NCI-H146 treated with DMSO at 0.1 percent for 48 hours (cell line): ENCODE measurements around the gene C1orf105.
"Not testable (repeated sequence)": the region's sequence is repeated elsewhere in the genome, so short reads cannot be mapped to it uniquely, and the experiment has no call there.

Experiments used
- DNase-seq: peaks from one replicate; lab custom pipeline; 2025; ENCODE audit not compliant: unreplicated experiment; lab: John Stamatoyannopoulos, UW

The C1orf105 gene

GRCh38 chr1:172423336-172423735 lies 2.9 kb downstream of the C1orf105 start:
- no peak for DNase-seq

- DNase-seq: no peak
These were observed 4.9 kb downstream of the C1orf105 start for GRCh38 chr1:172425339-172425738.

DNA sequence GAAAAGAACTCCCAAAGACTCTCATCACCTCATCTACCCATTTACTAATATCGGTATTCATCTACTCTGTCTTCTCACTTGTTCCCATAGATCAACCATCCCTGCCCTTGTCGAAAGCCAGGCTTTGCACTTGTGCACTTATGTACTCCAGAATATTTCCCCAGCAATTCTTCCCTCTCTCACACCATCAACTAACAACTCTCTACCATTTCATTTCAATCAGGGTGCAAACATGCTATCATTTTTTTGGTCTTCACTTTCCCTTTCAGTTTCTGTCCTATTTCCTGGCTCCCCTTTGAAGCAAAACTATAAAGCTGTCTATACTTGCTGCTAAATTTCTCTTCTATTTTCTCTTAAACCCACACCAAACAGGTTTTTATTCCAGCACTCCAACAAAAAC lies 6.7 kb downstream of the C1orf105 start:
- no peak for DNase-seq

DNA sequence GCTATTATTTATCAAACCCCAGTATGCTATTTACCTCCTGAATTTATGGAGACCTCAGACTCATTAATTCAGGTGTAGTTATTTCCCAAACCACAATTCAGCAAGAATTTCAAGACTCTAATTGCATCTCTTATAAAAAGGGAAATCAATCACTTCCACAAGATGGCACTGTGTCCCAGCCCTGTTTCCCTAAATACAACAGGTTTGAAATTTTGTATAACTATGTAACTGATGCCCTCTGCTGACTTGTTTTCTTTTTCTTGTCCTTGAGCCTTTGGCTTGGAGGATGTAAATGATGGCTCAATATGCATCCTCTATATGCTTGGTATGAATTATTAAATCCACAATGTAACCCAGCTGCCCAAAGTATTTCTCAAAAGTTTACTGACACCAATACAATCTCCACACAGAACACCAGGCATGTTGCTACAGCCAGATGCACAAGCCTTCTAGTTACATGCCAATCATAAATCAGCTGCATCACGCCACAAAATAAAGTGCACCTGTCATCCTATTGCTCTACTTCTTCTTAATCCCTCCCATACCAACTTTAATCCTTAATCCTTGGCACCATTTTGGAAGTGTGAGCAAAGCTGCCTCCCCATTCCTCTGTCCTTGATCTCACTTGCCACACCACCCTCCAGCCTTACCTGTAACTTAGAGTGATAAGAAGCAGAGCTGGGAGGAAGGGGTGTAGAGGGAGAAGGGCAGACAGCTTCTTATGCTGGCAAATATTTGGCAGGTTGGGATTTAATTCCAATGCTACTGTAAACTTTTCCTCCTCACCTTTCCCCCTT lies 9.0 kb downstream of the C1orf105 start:
- DNase-seq: peak; percentile 35

- no peak for DNase-seq
These were observed 9.6 kb downstream of the C1orf105 start for GRCh38 chr1:172430128-172430454.

- DNase-seq: no peak
These were observed 10.7 kb downstream of the C1orf105 start for GRCh38 chr1:172431204-172431603.

GRCh38 chr1:172431721-172432192 lies 11.3 kb downstream of the C1orf105 start:
- no peak for DNase-seq

DNA sequence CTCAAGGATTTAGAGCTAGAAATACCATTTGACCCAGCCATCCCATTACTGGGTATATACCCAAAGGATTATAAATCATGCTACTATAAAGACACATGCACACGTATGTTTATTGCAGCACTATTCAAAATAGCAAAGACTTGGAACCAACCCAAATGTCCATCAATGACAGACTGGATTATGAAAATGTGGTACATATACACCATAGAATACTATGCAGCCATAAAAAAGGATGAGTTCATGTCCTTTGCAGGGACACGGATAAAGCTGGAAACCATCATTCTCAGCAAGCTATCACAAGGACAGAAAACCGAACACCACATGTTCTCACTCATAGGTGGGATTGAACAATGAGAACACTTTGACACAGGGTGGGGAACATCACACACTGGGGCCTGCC lies 16.7 kb downstream of the C1orf105 start:
- DNase-seq: not testable (repeated sequence)

DNA sequence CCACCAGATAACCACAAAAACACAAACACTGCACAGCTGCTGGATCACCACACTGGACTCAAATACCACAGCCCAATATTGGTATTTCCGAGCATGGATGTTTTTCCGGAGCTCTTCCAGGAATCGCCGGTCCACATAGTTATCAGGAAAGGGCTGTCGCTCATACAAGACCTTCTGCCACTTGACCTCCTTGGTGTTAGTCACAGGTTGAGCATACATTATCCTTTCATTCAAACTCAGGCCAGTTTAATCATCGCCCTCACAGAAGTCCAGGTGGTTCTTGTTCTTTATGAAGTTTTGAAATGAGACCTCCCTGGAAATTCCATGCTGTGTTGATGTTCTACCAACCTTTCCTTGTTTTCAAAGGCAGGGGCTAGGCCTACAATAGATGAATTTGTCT lies 21.9 kb downstream of the C1orf105 start:
- DNase-seq: no peak

DNA sequence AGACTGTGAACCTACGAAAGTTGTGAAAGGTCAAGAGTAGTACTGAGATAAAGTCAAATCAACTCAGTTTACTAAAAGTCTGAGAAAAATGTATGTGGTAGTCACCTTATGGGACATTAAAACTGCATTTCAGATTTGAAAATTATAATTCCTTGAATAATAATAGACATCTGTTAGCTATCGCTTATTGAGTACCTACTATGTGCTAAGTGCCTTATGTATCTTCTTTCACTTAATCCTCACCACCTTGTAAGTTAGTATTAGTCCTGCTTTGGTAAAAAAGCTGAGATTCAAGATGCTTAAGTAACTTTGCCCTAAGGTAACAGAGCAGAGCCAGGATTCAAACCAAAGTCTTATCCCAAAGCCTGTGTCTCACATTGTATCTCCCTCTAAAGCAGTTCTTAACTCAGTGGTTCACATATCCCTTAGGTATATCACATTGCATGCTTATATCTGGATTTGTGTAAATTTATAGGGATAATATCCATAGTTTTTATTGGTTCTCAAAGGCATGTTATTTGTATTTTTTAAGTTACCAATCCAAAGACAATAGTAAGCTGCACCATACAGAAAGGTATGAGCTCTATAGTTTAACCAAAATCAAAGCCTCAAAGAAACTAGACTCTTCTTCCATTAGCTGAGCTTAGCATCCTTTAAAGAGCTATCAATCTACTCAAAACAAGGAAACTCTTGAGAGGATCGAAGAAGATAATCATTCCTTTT lies 22.5 kb downstream of the C1orf105 start:
- no peak for DNase-seq

GRCh38 chr1:172443666-172444453 lies 23.4 kb downstream of the C1orf105 start, which contains the start of gene PIGC:
Gene PIGC, minus strand, starts transcription at chr1:172444069. Its CDS starts 1,447 bp downstream, at chr1:172442622.
- peak; percentile 71 for DNase-seq

- DNase-seq: no peak
These were observed 26.1 kb downstream of the C1orf105 start for GRCh38 chr1:172446547-172446946.

DNA sequence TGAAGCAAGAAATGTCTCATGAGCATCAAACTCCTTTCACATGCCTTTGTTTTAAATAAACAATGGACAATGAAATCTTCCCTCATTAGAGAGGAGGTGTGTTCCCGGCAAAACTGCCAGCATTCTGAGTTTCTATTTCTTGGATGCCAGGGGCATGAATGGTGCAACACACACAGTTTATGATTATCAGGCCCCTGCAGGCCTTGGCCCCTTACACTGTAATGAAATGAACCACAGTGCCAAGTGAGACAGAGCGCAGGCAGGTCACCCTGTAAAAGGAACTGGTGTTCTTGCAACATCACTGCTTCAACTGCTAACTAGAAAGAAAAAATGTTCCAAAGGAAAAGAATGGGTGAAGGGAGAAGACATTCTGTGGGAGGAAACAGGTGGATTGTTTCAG lies 27.2 kb downstream of the C1orf105 start:
- no peak for DNase-seq

GRCh38 chr1:172448995-172449584 lies 28.6 kb downstream of the C1orf105 start:
- DNase-seq: peak; percentile 31

DNA sequence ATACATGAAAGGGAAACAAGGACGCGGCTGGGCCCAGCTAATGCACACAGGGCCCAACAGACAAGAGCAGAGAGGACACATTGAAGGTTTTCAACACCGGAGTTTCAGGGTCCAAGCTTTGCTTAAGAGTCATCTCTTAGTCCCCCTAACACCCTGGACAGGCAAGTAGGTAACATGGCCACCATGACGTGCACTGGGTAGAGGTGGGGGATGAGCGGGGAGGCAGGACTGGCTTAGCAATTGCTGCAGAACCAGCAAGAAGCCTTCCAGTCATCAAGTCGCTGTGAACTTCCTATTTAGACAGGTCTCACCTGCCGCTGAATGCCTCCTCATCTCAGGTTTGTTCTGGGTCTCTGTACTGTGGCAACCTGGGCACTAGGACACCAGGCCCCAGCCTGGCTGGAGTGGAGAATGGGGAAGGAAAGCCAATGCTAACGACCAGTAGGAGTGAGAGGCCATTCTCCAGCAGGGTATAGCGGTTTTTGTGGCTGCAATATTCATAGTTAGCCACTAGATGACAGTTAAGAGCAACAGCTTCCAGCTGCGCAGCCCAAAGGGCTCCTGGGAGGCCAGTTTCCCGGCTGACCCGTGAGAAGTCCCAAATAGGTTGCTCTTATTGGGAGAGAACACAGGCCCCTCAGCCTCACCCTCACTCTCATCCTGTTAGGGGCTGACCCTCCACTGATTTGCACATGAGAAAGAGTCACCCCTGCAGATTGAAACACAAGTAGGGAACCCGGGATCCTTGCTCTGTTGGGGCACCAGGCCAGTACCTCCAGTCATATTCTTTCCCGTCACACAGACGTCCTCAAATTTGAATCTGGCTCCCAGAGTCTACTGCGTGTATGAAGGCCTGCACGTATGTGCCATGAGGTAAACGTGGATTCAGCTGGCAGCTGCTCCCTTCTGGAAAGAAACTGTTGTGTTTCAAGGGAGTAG lies 29.4 kb downstream of the C1orf105 start:
- peak; percentile 35 for DNase-seq

- DNase-seq: peak; percentile 76
These were observed 30.0 kb downstream of the C1orf105 start for GRCh38 chr1:172450524-172450885.

- DNase-seq: peak; percentile 47
These were observed 30.5 kb downstream of the C1orf105 start for GRCh38 chr1:172451002-172451443.

DNA sequence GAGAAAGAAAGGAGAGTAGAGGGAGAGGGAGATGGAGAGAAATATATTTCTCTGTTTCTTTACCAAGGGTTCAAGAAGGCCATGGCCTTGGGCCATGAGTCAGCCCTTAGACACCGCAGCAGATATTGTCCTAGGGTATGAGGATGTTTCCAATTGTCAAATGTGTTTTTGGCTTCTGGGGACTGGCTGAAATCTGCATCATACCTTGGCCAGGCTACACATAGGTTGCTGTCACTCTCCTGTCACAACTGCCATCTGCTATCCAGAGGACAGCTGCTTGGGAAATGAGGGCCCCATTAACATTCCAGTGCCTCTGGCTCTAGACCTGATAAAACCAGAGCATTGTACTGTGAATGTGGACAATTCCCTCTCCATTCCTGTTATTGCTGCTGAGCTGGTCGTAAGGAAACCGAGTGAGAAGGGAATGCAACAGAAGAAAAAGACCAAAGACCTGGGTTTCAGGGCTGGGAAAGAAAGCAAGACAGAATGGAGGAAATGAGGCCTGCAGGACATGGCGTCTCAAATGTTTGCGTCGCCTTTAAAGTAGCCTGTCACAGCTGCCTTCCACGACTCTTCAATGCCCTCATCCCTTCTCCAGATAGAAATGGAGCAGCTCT lies 32.2 kb downstream of the C1orf105 start:
- no peak for DNase-seq

DNA sequence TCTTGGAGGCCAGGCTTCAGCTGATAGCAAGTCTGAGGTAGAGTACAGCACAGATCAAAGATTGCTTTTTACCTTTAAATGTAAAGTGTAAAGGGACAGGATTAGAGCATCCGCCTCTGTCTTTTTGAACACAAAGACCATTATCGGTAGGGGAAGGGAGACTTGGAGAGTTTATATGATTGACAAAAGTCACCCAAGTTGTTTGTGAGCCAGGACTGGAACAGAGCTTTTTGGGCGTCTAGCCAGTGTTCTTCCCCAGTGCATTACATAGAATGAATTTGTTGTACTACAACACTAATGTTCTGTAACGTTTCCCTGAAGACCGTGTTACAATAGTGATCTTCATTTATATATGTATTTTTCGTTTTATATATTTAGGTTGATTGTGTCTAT lies 32.7 kb downstream of the C1orf105 start:
- no peak for DNase-seq

- DNase-seq: no peak
These were observed 33.1 kb downstream of the C1orf105 start for GRCh38 chr1:172453607-172454006.
